HG02981 (cell line): ENCODE measurements around the gene MRGPRX2.

ENCODE experiments used
- ATAC-seq: cut with Tn5 transposase; IDR thresholded peaks from one replicate; pipeline ENCODE4 v1.9.1; 2021; ENCODE audit warnings: mild to moderate bottlenecking, moderate library complexity; ENCODE audit not compliant: unreplicated experiment

MRGPRX2 gene

GRCh38 chr11:19060629-19061028, at the start of gene MRGPRX2:
Gene MRGPRX2, minus strand, starts transcription at chr11:19060717. Its CDS starts 4,315 bp downstream, at chr11:19056402.
- no peak for ATAC-seq

GRCh38 chr11:19110295-19110694, 49.8 kb upstream of the MRGPRX2 start:
- no peak for ATAC-seq

- no peak for ATAC-seq
Observed at GRCh38 chr11:19107125-19107524, 46.6 kb upstream of the MRGPRX2 start.

- ATAC-seq, result no peak
Observed at GRCh38 chr11:19105011-19105410, 44.5 kb upstream of the MRGPRX2 start.

GRCh38 chr11:19102521-19102900, 42.0 kb upstream of the MRGPRX2 start:
- ATAC-seq, result no peak

GRCh38 chr11:19101796-19102520, 41.4 kb upstream of the MRGPRX2 start:
- no peak for ATAC-seq

GRCh38 chr11:19100885-19101284, 40.4 kb upstream of the MRGPRX2 start:
- ATAC-seq, result no peak

- ATAC-seq, result no peak
Observed at GRCh38 chr11:19099093-19099492, 38.6 kb upstream of the MRGPRX2 start.

GRCh38 chr11:19094859-19095258, 34.3 kb upstream of the MRGPRX2 start:
- no peak for ATAC-seq

- ATAC-seq, result no peak
Observed at GRCh38 chr11:19093976-19094375, 33.5 kb upstream of the MRGPRX2 start.

- ATAC-seq, result no peak
Observed at GRCh38 chr11:19092850-19093249, 32.3 kb upstream of the MRGPRX2 start.

- no peak for ATAC-seq
Observed at GRCh38 chr11:19092342-19092741, 31.8 kb upstream of the MRGPRX2 start.

- ATAC-seq, result no peak
Observed at GRCh38 chr11:19091366-19091765, 30.8 kb upstream of the MRGPRX2 start.

- no peak for ATAC-seq
Observed at GRCh38 chr11:19089421-19089820, 28.9 kb upstream of the MRGPRX2 start.

- ATAC-seq, result no peak
Observed at GRCh38 chr11:19088791-19089190, 28.3 kb upstream of the MRGPRX2 start.

- no peak for ATAC-seq
Observed at GRCh38 chr11:19087658-19088057, 27.1 kb upstream of the MRGPRX2 start.

- ATAC-seq, result no peak
Observed at GRCh38 chr11:19084661-19085315, 24.3 kb upstream of the MRGPRX2 start.

- ATAC-seq, result no peak
Observed at GRCh38 chr11:19083166-19083565, 22.6 kb upstream of the MRGPRX2 start.

- ATAC-seq, result no peak
Observed at GRCh38 chr11:19080579-19080993, 20.1 kb upstream of the MRGPRX2 start.

- no peak for ATAC-seq
Observed at GRCh38 chr11:19079643-19080440, 19.3 kb upstream of the MRGPRX2 start.

GRCh38 chr11:19077965-19078364, 17.4 kb upstream of the MRGPRX2 start:
- no peak for ATAC-seq
